Vagina (tissue), 2 donors: Measurements from ENCODE around the gene TRPM5. TPM values are rescaled to one million over a fixed set of nuclear protein-coding genes. Genes with fewer than 3 reads are reported as not detected.

ENCODE experiments used
- DNase-seq, 2 donors: peaks; one replicate each; pipeline ENCODE4 v3.0.0-alpha.2; 2017; ENCODE audit errors: extremely low spot score in 2 of 2
- H3K27ac ChIP-seq: fragments of 200-600 bp; sonication (generic); one replicate; pipeline ENCODE4 v1.5.1; 2019
- H3K27me3 ChIP-seq: fragments of 200-600 bp; sonication (generic); one replicate; pipeline ENCODE4 v1.5.1; 2019
- H3K36me3 ChIP-seq, 2 donors: fragments of 200-600 bp; sonication (generic); one replicate each; pipeline ENCODE4 v1.5.1; 2017 to 2019
- H3K4me1 ChIP-seq: fragments of 200-600 bp; sonication (generic); one replicate; pipeline ENCODE4 v1.5.1; 2019
- H3K4me3 ChIP-seq, 2 donors: fragments of 200-600 bp; sonication (generic); 1 replicate in 1 of 2; 2 replicates in 1 of 2; pipeline ENCODE4 v1.5.1; 2016 to 2019
- H3K9me3 ChIP-seq: fragments of 200-600 bp; sonication (generic); one replicate; pipeline ENCODE4 v1.5.1; 2019
- CTCF ChIP-seq, 3 experiments: fragments of 450-650 bp in 2 of 3; fragments of 200-600 bp in 1 of 3; sonication (generic) in 1 of 3; IDR thresholded peaks; one replicate each; pipeline ENCODE4 v1.5.1; 2017 to 2019; ENCODE audit warnings: antibody characterized with exemption in 3 of 3, mild to moderate bottlenecking in 2 of 3, moderate library complexity in 2 of 3
- POLR2A ChIP-seq, 2 donors: fragments of 450-650 bp; IDR thresholded peaks; one replicate each; pipeline ENCODE4 v1.6.1; 2017; ENCODE audit warnings: antibody characterized with exemption in 2 of 2, mild to moderate bottlenecking in 2 of 2, moderate library complexity in 2 of 2
- POLR2AphosphoS5 ChIP-seq, 2 donors: sonication (generic); formaldehyde crosslinking; IDR thresholded peaks; one replicate each; pipeline ENCODE4 v1.9.0; 2017; ENCODE audit warnings: antibody characterized with exemption in 2 of 2, mild to moderate bottlenecking in 2 of 2, low read depth in 1 of 2; ENCODE audit not compliant: insufficient read depth in 1 of 2
- intact Hi-C: fragments of 100-400 bp; cut with DNase I; formaldehyde crosslinking; loops from one replicate; pipeline ENCODE4 v1.15.1; 2023
- total RNA-seq: library from RNA; depleted of rRNA; stranded (reverse); fragments of >200 nt; gene quantifications from one replicate; pipeline ENCODE4 v1.2.3, GENCODE V29; 2016

The TRPM5 gene
- total RNA-seq, 1 donor from 2014 or later: not detected

- no peak for DNase-seq
- TF ChIP-seq POLR2A (IDR thresholded peaks at IDR 0.05) (no peak), CTCF (IDR thresholded peaks at IDR 0.05) (no peak), POLR2AphosphoS5 (IDR thresholded peaks at IDR 0.05; ENCODE audit: insufficient read depth in 1 of 2, low read depth in 1 of 2) (no peak)
- Histone ChIP-seq H3K4me3 (no peak overlapping the region), H3K4me1 (no peaks in the 10 kb centered on the region), H3K27ac (no peak overlapping the region), H3K36me3 (no peaks in the 10 kb centered on the region), H3K27me3 (no peaks in the 10 kb centered on the region), H3K9me3 (no peaks in the 10 kb centered on the region)
- intact Hi-C loops: no loop called here
These were observed 7.7 kb downstream of the TRPM5 start for GRCh38 chr11:2436521-2437031.

- no peaks in the 10 kb centered on the region for H3K36me3 ChIP-seq
- no peaks in the 10 kb centered on the region for H3K4me1 ChIP-seq
- intact Hi-C loops: no loop called here
- DNase-seq: no peak
- H3K9me3 ChIP-seq: no peaks in the 10 kb centered on the region
- no peak overlapping the region for H3K4me3 ChIP-seq
- no peak overlapping the region for H3K27ac ChIP-seq
- no peaks in the 10 kb centered on the region for H3K27me3 ChIP-seq
- TF ChIP-seq CTCF (IDR thresholded peaks at IDR 0.05) (no peak), POLR2AphosphoS5 (IDR thresholded peaks at IDR 0.05; ENCODE audit: insufficient read depth in 1 of 2, low read depth in 1 of 2) (no peak), POLR2A (IDR thresholded peaks at IDR 0.05) (no peak)
These were observed 8.2 kb downstream of the TRPM5 start for GRCh38 chr11:2436013-2436520.

GRCh38 chr11:2435288-2436012 lies 8.9 kb downstream of the TRPM5 start:
- Histone ChIP-seq H3K27me3 (no peaks in the 10 kb centered on the region), H3K27ac (no peak overlapping the region), H3K4me3 (no peak overlapping the region), H3K36me3 (no peaks in the 10 kb centered on the region), H3K4me1 (no peaks in the 10 kb centered on the region), H3K9me3 (no peaks in the 10 kb centered on the region)
- DNase-seq: no peak
- no peak for TF ChIP-seq POLR2AphosphoS5 (IDR thresholded peaks at IDR 0.05; ENCODE audit: insufficient read depth in 1 of 2, low read depth in 1 of 2)
- no peak for TF ChIP-seq CTCF (IDR thresholded peaks at IDR 0.05)
- TF ChIP-seq POLR2A (IDR thresholded peaks at IDR 0.05): no peak
- intact Hi-C loops: no loop called here

GRCh38 chr11:2434506-2435255 lies 9.6 kb downstream of the TRPM5 start:
- intact Hi-C loops: no loop called here
- H3K9me3 ChIP-seq: no peaks in the 10 kb centered on the region
- H3K4me3 ChIP-seq: no peak overlapping the region
- TF ChIP-seq POLR2AphosphoS5 (IDR thresholded peaks at IDR 0.05; ENCODE audit: insufficient read depth in 1 of 2, low read depth in 1 of 2) (no peak), CTCF (IDR thresholded peaks at IDR 0.05) (no peak)
- no peaks in the 10 kb centered on the region for H3K4me1 ChIP-seq
- H3K27me3 ChIP-seq: no peaks in the 10 kb centered on the region
- H3K27ac ChIP-seq: no peak overlapping the region
- no peak for DNase-seq
- no peaks in the 10 kb centered on the region for H3K36me3 ChIP-seq
